Subcutaneous abdominal adipose tissue (tissue), 5 donors: ENCODE measurements around the gene TK2.
"Not testable (repeated sequence)": the region's sequence is repeated elsewhere in the genome, so short reads cannot be mapped to it uniquely, and the experiment has no call there.

Source experiments
- H3K27ac ChIP-seq: one replicate; pipeline ENCODE4 v1.7.0; 2013; ENCODE audit warnings: low read depth, mild to moderate bottlenecking, inconsistent platforms, low read length, moderate library complexity
- H3K27me3 ChIP-seq, 5 donors: one replicate each; pipeline ENCODE4 v1.7.0; 2013; ENCODE audit warnings: low read length in 5 of 5, inconsistent platforms in 1 of 5; ENCODE audit not compliant: control insufficient read depth in 5 of 5, insufficient read depth in 4 of 5
- H3K36me3 ChIP-seq, 5 donors: one replicate each; pipeline ENCODE4 v1.7.0; 2013; ENCODE audit warnings: low read length in 5 of 5; ENCODE audit not compliant: control insufficient read depth in 5 of 5, insufficient read depth in 5 of 5
- H3K4me1 ChIP-seq, 5 donors: one replicate each; pipeline ENCODE4 v1.7.0; 2013; ENCODE audit warnings: low read length in 5 of 5, mild to moderate bottlenecking in 3 of 5, moderate library complexity in 1 of 5; ENCODE audit not compliant: control insufficient read depth in 5 of 5, insufficient read depth in 5 of 5
- H3K4me3 ChIP-seq, 5 donors: one replicate each; pipeline ENCODE4 v1.7.0; 2013; ENCODE audit warnings: low read length in 5 of 5, low read depth in 1 of 5
- H3K9ac ChIP-seq, 5 donors: one replicate each; pipeline ENCODE4 v1.7.0; 2013; ENCODE audit warnings: low read length in 5 of 5, mild to moderate bottlenecking in 4 of 5, moderate library complexity in 3 of 5
- H3K9me3 ChIP-seq, 5 donors: one replicate each; pipeline ENCODE4 v1.7.0; 2013; ENCODE audit warnings: low read length in 5 of 5; ENCODE audit not compliant: control insufficient read depth in 5 of 5
- donor health status: healthy.
- donor health status: healthy.
- donor health status: healthy.
- donor health status: healthy.
- donor health status: healthy.

The TK2 gene

GRCh38 chr16:66466636-66467035, 83.3 kb downstream of the TK2 start:
- not testable (repeated sequence) for H3K36me3 ChIP-seq, H3K4me3 ChIP-seq, H3K9me3 ChIP-seq, H3K9ac ChIP-seq, H3K4me1 ChIP-seq, H3K27me3 ChIP-seq, H3K27ac ChIP-seq

- not testable (repeated sequence) for H3K4me1 ChIP-seq, H3K36me3 ChIP-seq, H3K4me3 ChIP-seq, H3K9ac ChIP-seq, H3K27ac ChIP-seq, H3K9me3 ChIP-seq, H3K27me3 ChIP-seq
These were observed 84.0 kb downstream of the TK2 start for GRCh38 chr16:66465946-66466345.

- H3K4me1 ChIP-seq: peaks cover 0 to 2% (median 0%) of the 10 kb centered on the region in 5 donors
- H3K27ac ChIP-seq: no peak overlapping the region
- no peak overlapping the region for H3K9ac ChIP-seq
- H3K4me3 ChIP-seq: no peak overlapping the region
- peaks cover 0 to 2% (median 0%) of the 10 kb centered on the region in 5 donors for H3K9me3 ChIP-seq
- no peaks in the 10 kb centered on the region for H3K36me3 ChIP-seq
- H3K27me3 ChIP-seq: peaks cover 4 to 24% (median 17%) of the 10 kb centered on the region in 5 donors
These were observed 87.0 kb downstream of the TK2 start for GRCh38 chr16:66462912-66463311.

DNA sequence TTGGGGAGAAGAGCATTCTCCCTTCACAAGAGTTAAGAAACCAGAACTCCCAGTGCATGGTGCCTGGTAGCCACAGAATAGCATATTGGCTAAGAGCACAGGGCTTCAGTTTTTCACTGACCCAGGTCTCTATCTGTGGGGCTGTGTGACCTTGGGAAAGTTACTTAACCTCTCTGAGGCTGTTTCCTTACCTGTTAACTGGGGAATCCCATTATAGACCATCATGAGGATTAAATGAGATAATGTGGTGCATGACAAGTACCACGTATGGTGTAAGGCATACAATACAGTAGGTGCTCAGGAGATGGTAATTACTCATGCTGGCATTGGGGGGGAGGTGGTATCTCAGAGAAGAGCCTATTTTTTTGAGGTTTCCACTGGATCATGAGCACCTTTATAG, 89.2 kb downstream of the TK2 start:
- no peak overlapping the region for H3K4me3 ChIP-seq
- H3K27me3 ChIP-seq: peaks cover 4 to 29% (median 17%) of the 10 kb centered on the region in 5 donors
- H3K9ac ChIP-seq: no peak overlapping the region
- H3K4me1 ChIP-seq: peaks cover 0 to 2% (median 0%) of the 10 kb centered on the region in 5 donors
- no peak overlapping the region for H3K27ac ChIP-seq
- H3K9me3 ChIP-seq: no peaks in the 10 kb centered on the region
- no peaks in the 10 kb centered on the region for H3K36me3 ChIP-seq

GRCh38 chr16:66459878-66460277, 90.0 kb downstream of the TK2 start:
- H3K9ac ChIP-seq: no peak overlapping the region
- H3K4me3 ChIP-seq: no peak overlapping the region
- peaks cover 4 to 29% (median 17%) of the 10 kb centered on the region in 5 donors for H3K27me3 ChIP-seq
- no peaks in the 10 kb centered on the region for H3K36me3 ChIP-seq
- H3K9me3 ChIP-seq: no peaks in the 10 kb centered on the region
- no peak overlapping the region for H3K27ac ChIP-seq
- H3K4me1 ChIP-seq: peaks cover 0 to 2% (median 0%) of the 10 kb centered on the region in 5 donors

DNA sequence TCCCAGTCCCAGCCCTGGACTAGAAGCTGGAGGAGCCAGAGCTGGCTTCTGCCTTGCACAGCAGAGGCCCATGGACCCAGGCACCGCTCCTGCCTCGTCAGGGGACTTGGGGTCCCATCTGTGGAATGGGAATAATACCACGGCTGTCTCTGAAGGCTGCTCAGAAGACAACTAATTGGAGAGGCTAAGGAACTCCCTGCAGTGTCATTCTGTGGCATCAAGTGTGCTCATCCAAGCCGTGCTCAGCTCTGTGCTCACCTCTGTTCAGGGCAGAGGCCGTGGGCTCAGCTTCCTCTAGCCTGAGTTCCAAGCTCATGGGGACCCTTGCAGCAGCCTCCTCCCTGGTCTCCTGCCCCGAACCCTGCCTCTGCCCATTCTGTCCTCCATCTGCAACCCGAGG, 91.1 kb downstream of the TK2 start:
- peaks cover 4 to 29% (median 17%) of the 10 kb centered on the region in 5 donors for H3K27me3 ChIP-seq
- no peaks in the 10 kb centered on the region for H3K36me3 ChIP-seq
- H3K27ac ChIP-seq: no peak overlapping the region
- H3K9me3 ChIP-seq: no peaks in the 10 kb centered on the region
- H3K4me3 ChIP-seq: no peak overlapping the region
- H3K4me1 ChIP-seq: peaks cover 0 to 2% (median 0%) of the 10 kb centered on the region in 5 donors
- H3K9ac ChIP-seq: no peak overlapping the region

- H3K27me3 ChIP-seq: peaks cover 4 to 29% (median 17%) of the 10 kb centered on the region in 5 donors
- no peaks in the 10 kb centered on the region for H3K9me3 ChIP-seq
- peaks cover 0 to 2% (median 0%) of the 10 kb centered on the region in 5 donors for H3K4me1 ChIP-seq
- H3K36me3 ChIP-seq: no peaks in the 10 kb centered on the region
- H3K27ac ChIP-seq: no peak overlapping the region
- H3K9ac ChIP-seq: no peak overlapping the region
- H3K4me3 ChIP-seq: no peak overlapping the region
These were observed 91.6 kb downstream of the TK2 start for GRCh38 chr16:66458292-66458691.
